Measurements from ENCODE around the gene EFCAB3. TPM values are rescaled to one million over a fixed set of nuclear protein-coding genes. Genes with fewer than 3 reads are reported as not detected.

Gene EFCAB3
- not detected in 2 replicates for total RNA-seq

DNA sequence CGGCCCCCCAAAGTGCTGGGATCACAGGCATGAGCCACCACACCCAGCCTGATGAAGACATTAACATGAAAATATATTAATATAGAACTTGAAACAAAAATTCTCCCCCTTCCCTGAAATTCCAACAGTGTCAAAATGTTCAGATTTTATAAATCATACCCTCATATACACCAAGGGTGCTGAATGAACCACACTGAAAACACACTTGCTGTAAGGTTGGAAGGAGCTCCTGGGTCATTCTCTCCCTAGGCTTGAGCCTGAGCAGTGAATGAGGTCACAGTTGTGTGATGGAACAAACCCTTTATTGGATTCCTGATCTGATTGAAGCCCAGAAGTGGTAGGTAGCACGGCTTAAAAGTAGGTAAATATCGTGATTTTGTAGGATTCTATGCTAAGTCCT is at the start of gene EFCAB3:
Gene EFCAB3 (plus strand): TSS at position 301 of the 400 bp plus-strand sequence. CDS start 2,427 bp downstream, outside the sequence.
- Mint-ChIP-seq H3K27me3 (peaks cover 9% of the 10 kb centered on the region), H3K9me3 (no peaks in the 10 kb centered on the region), H3K4me1 (no peaks in the 10 kb centered on the region), H3K4me3 (no peak within 1 kb of the TSS), H3K36me3 (ENCODE audit: low read depth) (no peaks in the 10 kb centered on the region), H3K27ac (no peak within 1 kb of the TSS)
- ChIA-PET CTCF (no interaction called here), POLR2A (no interaction called here)
- TF ChIP-seq CTCF (IDR thresholded peaks at IDR 0.05): no peak
- DNase-seq: no peak
- intact Hi-C loops (cut with micrococcal nuclease): no loop called here
- no peak for ATAC-seq (ENCODE audit: low read depth)

- H3K9me3 Mint-ChIP-seq: peaks cover 12% of the 10 kb centered on the region
- ATAC-seq (ENCODE audit: low read depth) (no peak), DNase-seq (no peak)
- H3K4me3 Mint-ChIP-seq: no peak overlapping the region
- peaks cover 3% of the 10 kb centered on the region for H3K36me3 Mint-ChIP-seq (ENCODE audit: low read depth)
- ChIA-PET CTCF (no interaction called here), POLR2A (no interaction called here)
- peaks cover 4% of the 10 kb centered on the region for H3K27me3 Mint-ChIP-seq
- intact Hi-C loops (cut with micrococcal nuclease): no loop called here
- TF ChIP-seq CTCF (IDR thresholded peaks at IDR 0.05): no peak
- H3K4me1 Mint-ChIP-seq: no peaks in the 10 kb centered on the region
- H3K27ac Mint-ChIP-seq: no peak overlapping the region
Observed at GRCh38 chr17:62336527-62336926, 43.8 kb upstream of the EFCAB3 start.

GRCh38 chr17:62343764-62344270 is 36.5 kb upstream of the EFCAB3 start:
- ChIA-PET POLR2A (no interaction called here), CTCF (no interaction called here)
- DNase-seq (no peak), ATAC-seq (ENCODE audit: low read depth) (no peak)
- H3K27me3 Mint-ChIP-seq: peaks cover 7% of the 10 kb centered on the region
- no peak overlapping the region for H3K27ac Mint-ChIP-seq
- TF ChIP-seq CTCF (IDR thresholded peaks at IDR 0.05): no peak
- no peak overlapping the region for H3K4me3 Mint-ChIP-seq
- H3K9me3 Mint-ChIP-seq: no peaks in the 10 kb centered on the region
- intact Hi-C loops (cut with micrococcal nuclease): no loop called here
- H3K4me1 Mint-ChIP-seq: no peaks in the 10 kb centered on the region
- no peaks in the 10 kb centered on the region for H3K36me3 Mint-ChIP-seq (ENCODE audit: low read depth)

GRCh38 chr17:62351176-62351575 is 29.2 kb upstream of the EFCAB3 start:
- Mint-ChIP-seq H3K4me3 (no peak overlapping the region), H3K9me3 (no peaks in the 10 kb centered on the region), H3K27ac (no peak overlapping the region), H3K4me1 (no peaks in the 10 kb centered on the region), H3K36me3 (ENCODE audit: low read depth) (no peaks in the 10 kb centered on the region), H3K27me3 (peaks cover 24% of the 10 kb centered on the region)
- POLR2A ChIA-PET: no interaction called here
- DNase-seq (no peak), ATAC-seq (ENCODE audit: low read depth) (no peak)
- intact Hi-C loops (cut with micrococcal nuclease): no loop called here
- TF ChIP-seq CTCF (IDR thresholded peaks at IDR 0.05): no peak
- CTCF ChIA-PET: no interaction called here

- ChIA-PET CTCF (no interaction called here), POLR2A (no interaction called here)
- DNase-seq: no peak
- Mint-ChIP-seq H3K27ac (no peak overlapping the region), H3K27me3 (peaks cover 4% of the 10 kb centered on the region), H3K9me3 (no peaks in the 10 kb centered on the region), H3K4me3 (no peak overlapping the region), H3K36me3 (ENCODE audit: low read depth) (no peaks in the 10 kb centered on the region), H3K4me1 (no peaks in the 10 kb centered on the region)
- no peak for ATAC-seq (ENCODE audit: low read depth)
- intact Hi-C loops (cut with micrococcal nuclease): no loop called here
- TF ChIP-seq CTCF (IDR thresholded peaks at IDR 0.05): no peak
Observed at GRCh38 chr17:62366191-62366590, 14.2 kb upstream of the EFCAB3 start.
